HG02588 (cell line): ENCODE results near the gene DZIP1L.
"Not testable (repeated sequence)": the region's sequence is repeated elsewhere in the genome, so short reads cannot be mapped to it uniquely, and the experiment has no call there.

Experiments used
- ATAC-seq: cut with Tn5 transposase; IDR thresholded peaks from one replicate; pipeline ENCODE4 v1.9.1; 2021; ENCODE audit warnings: mild to moderate bottlenecking, moderate library complexity; ENCODE audit not compliant: unreplicated experiment

DZIP1L gene

GRCh38 chr3:138114431-138114918, 933 bp downstream of the DZIP1L start:
- no peak for ATAC-seq

GRCh38 chr3:138113326-138113725, 2.1 kb downstream of the DZIP1L start:
- no peak for ATAC-seq

- ATAC-seq = no peak
Measured at GRCh38 chr3:138112362-138112761, 3.0 kb downstream of the DZIP1L start.

- no peak for ATAC-seq
Measured at GRCh38 chr3:138105598-138105997, 9.8 kb downstream of the DZIP1L start.

GRCh38 chr3:138103466-138103865, 11.9 kb downstream of the DZIP1L start:
- ATAC-seq = no peak

DNA sequence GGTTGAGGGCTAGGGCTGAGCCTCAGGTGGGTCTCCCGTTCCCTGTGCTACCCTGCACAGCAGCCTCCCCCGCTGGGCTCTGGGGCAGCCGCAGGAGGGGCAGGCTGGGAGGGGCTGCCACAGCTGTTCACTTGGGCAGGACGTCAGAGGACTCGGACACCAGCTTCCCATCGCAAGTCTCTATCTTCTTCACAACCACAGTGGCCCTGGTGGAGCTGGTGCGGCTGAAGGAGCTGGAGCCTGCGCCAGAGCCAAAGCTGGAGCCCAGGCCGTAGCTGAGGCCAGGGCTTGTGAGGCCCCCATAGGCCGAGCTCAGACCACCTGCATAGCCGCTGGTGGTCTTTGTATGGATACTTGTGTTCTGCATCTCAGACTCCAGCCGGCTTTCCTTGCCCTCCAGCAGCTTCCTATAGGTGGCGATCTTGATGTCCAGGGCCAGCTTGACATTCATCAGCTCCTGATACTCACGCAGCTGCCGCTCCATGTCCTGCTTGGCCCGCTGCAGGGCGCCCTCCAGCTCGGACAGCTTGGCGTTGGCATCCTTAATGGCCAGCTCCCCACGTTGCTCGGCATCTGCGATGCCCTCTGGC, 14.0 kb downstream of the DZIP1L start:
- ATAC-seq = not testable (repeated sequence)

GRCh38 chr3:138099417-138099816, 16.0 kb downstream of the DZIP1L start:
- ATAC-seq = no peak

GRCh38 chr3:138097192-138098172, 17.9 kb downstream of the DZIP1L start:
- ATAC-seq = no peak

DNA sequence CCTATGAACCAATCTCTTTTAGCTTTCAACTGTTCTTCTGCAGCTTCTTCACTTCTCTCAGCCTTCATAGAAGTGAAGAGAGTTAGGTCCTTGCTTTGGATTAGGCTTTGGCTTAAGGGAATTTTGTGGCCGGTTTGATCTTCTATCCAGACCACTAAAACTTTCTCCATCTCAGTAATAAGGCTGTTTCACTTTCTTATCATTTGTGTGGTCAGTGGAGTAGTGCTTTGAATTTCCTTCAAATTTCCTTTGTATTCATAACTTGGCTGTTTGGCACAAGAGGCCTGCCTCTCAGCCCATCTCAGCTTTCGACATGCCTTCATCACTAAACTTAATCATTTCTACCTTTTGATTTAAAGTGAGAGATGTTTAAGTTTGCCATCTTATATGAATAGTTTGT, 21.7 kb downstream of the DZIP1L start:
- ATAC-seq = no peak

GRCh38 chr3:138092023-138092422, 23.4 kb downstream of the DZIP1L start:
- no peak for ATAC-seq

DNA sequence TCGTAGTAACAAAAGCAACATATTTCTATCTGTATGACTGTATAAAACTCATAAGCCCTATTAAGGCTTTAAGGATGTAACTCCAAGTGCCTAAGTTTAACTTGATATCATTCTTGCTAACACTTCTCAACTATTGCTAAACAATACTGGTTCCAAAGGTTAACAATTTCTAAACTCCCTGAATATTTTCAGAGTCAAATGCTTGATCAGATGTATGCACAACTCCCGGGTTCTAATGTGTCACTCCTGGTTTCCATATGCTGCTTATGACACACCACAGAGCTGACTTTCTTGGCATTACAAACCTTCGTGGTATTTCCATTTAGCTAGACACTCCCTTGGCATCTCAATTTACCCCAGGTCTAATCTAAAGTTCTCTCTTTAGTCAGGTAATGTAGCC, 26.3 kb downstream of the DZIP1L start:
- no peak for ATAC-seq

DNA sequence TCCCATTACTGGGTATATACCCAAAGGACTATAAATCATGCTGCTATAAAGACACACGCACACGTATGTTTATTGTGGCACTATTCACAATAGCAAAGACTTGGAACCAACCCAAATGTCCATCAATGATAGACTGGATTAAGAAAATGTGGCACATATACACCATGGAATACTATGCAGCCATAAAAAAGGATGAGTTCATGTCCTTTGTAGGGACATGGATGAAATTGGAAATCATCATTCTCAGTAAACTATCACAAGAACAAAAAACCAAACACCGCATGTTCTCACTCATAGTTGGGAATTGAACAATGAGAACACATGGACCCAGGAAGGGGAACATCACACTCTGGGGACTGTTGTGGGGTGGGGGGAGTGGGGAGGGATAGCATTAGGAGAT, 29.7 kb downstream of the DZIP1L start:
- ATAC-seq = not testable (repeated sequence)

- ATAC-seq = no peak
Measured at GRCh38 chr3:138084196-138084595, 31.2 kb downstream of the DZIP1L start.

GRCh38 chr3:138082992-138083386, 32.4 kb downstream of the DZIP1L start:
- no peak for ATAC-seq

GRCh38 chr3:138082085-138082991, 33.1 kb downstream of the DZIP1L start:
- ATAC-seq = no peak

DNA sequence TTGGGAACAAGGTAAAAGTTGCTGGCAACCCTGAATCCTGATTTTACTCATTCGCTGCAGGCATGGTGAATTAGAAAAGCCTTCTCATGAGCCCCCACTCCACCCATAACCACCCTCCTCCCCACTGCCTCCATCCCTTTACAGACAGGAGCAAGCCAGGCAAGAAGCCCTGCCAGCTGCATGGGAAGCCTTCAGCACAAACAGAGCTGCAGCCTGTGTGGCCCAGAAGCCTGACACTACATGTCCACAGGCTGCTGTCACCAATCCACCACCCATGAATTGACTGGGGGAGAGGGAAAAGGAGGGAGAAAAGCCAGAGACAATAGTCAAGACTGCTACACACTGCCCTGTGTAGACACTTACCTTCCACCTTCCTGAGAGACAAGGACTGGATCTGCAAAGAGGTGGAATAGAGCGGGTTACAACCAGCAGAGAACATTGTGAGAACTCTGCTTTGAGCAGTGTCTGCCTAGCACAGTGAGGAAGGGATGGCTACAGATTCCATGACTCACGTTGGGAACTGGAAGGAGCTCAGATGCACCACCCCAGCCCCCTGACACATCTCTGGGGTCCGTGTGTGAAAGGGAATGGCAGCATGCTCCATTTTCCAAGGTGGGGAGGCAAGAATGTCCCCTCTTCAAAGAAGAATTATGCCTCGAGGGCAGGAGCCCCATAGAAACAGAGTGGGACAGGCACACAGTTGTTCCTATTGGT, 33.9 kb downstream of the DZIP1L start:
- ATAC-seq = no peak

DNA sequence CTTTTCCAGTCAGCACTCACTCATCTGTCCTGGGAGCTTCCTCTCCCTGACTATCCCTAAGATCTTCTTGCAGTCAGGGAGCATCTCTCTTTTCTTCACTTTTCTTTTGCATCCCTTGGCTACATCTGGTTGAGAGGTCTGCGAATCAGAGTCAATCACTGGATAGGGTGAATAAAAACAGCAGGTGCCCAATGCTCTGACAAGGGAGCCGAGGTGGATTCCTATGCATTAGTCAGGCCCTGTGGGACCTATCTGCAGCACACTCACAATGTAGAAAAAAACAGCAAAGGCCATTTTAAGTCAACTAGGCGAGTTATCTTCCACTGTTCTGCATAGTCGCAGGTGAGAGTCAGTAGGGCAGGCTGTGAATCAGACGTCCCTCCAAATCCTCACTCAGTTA, 35.5 kb downstream of the DZIP1L start:
- ATAC-seq = no peak

DNA sequence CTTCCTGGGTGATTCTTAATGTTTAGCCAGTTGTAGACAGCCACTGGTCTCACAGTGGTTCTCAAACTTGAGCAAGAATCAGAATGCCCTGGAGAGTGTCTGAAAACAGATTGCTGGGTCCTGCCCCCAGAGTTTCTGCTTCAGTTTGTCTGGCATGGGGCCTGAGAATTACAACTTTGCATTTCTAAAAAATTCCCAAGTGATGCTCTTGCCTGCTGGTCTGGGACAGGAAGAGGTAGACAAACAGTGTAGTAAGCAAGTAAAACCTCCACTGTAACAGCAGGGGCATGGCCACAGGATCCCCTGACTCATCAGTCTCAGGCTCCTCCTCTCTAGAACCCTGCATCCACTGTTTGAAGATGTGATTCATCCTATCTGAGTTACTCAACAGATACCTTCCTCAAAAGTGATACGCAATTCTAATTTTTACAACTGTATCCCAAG, 36.5 kb downstream of the DZIP1L start:
- ATAC-seq = no peak

DNA sequence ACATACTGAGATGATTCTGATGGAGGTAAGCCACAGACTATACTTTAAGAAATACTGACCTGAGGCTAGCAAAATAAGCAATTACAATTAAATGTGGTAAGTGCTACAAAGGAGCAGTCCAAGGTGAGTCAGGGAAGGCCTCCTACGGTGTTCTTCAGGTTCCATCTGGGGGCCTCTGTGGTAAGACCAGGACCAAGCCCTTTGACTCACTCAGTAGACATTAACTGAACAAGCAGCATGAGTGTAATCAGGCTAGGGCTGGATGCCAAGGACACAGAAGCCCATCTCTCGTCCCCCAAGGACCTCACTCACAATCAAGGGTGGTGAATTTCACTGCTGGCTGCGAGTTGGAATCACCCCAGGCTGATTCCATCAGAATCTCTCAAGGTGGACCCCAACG, 37.3 kb downstream of the DZIP1L start:
- ATAC-seq = no peak

GRCh38 chr3:138072796-138073195, 42.6 kb downstream of the DZIP1L start:
- ATAC-seq = no peak
